HL-60 (cell line): ENCODE results near the gene FBXW7.

Experiments used
- DNase-seq, 2 experiments: peaks; one replicate each; pipeline ENCODE4 v3.0.0-alpha.2; 2010 to 2020; ENCODE audit warnings: low read depth in 1 of 2, low spot score in 1 of 2
- H3K27ac ChIP-seq: fragments of 250-450 bp; sonication (Bioruptor Pico); replicated peaks from 2 replicates; pipeline ENCODE4 v1.5.1; 2020; ENCODE audit warnings: mild to moderate bottlenecking, moderate library complexity
- H3K27me3 ChIP-seq: fragments of 250-450 bp; sonication (Bioruptor Pico); 2 replicates; pipeline ENCODE4 v1.5.1; 2021; ENCODE audit warnings: mild to moderate bottlenecking, moderate library complexity; ENCODE audit not compliant: insufficient read depth, poor library complexity, severe bottlenecking
- H3K4me3 ChIP-seq: replicated peaks from 2 replicates; pipeline ENCODE4 v1.5.1; 2011; ENCODE audit warnings: mild to moderate bottlenecking, control low read depth, low read length; ENCODE audit not compliant: insufficient read depth
- GABPA ChIP-seq: IDR thresholded peaks from 2 replicates; pipeline ENCODE4 v1.6.1; 2012; ENCODE audit warnings: low read depth
- POLR2AphosphoS5 ChIP-seq: IDR thresholded peaks from 2 replicates; pipeline ENCODE4 v1.6.1; 2012; ENCODE audit warnings: low read depth
- SPI1 ChIP-seq: IDR thresholded peaks from 2 replicates; pipeline ENCODE4 v1.6.1; 2012; ENCODE audit warnings: low read depth, mild to moderate bottlenecking, borderline replicate concordance
- TF ChIP-seq, protein P1 (sequence below): IDR thresholded peaks from 2 replicates; pipeline ENCODE4 v1.6.1; 2012; ENCODE audit warnings: low read depth; ENCODE audit not compliant: insufficient replicate concordance
- TF ChIP-seq, protein P2 (sequence below): IDR thresholded peaks from one replicate; pipeline ENCODE4 v1.5.1; 2011; ENCODE audit warnings: low read length, control low read depth, inconsistent platforms; ENCODE audit not compliant: insufficient read depth

FBXW7 gene

DNA sequence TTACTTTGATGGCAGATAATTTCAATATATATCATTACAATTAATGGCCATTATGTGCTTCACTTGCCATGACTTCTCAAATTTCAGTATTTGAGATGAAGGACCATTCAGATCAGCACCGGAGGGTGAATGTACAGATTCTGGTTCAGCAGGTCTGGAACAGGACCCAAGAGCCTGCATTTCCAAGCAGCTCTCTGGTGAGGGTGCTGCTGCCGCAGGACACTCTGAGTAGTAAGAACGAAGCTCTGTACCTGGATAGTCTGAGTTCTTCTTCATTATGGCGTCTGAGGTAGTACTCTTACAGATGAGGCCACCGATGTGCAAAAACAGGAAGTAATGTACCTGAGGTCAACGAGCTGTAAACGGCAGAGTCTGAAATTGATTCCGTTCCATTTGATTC lies 228.2 kb downstream of the FBXW7 start:
- H3K4me3 ChIP-seq, result no peak overlapping the region
- TF ChIP-seq, protein P1, sequence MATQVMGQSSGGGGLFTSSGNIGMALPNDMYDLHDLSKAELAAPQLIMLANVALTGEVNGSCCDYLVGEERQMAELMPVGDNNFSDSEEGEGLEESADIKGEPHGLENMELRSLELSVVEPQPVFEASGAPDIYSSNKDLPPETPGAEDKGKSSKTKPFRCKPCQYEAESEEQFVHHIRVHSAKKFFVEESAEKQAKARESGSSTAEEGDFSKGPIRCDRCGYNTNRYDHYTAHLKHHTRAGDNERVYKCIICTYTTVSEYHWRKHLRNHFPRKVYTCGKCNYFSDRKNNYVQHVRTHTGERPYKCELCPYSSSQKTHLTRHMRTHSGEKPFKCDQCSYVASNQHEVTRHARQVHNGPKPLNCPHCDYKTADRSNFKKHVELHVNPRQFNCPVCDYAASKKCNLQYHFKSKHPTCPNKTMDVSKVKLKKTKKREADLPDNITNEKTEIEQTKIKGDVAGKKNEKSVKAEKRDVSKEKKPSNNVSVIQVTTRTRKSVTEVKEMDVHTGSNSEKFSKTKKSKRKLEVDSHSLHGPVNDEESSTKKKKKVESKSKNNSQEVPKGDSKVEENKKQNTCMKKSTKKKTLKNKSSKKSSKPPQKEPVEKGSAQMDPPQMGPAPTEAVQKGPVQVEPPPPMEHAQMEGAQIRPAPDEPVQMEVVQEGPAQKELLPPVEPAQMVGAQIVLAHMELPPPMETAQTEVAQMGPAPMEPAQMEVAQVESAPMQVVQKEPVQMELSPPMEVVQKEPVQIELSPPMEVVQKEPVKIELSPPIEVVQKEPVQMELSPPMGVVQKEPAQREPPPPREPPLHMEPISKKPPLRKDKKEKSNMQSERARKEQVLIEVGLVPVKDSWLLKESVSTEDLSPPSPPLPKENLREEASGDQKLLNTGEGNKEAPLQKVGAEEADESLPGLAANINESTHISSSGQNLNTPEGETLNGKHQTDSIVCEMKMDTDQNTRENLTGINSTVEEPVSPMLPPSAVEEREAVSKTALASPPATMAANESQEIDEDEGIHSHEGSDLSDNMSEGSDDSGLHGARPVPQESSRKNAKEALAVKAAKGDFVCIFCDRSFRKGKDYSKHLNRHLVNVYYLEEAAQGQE, result no peak
- TF ChIP-seq SPI1 (no peak), GABPA (no peak)
- no peak for DNase-seq
- no peaks in the 10 kb centered on the region for H3K27me3 ChIP-seq
- no peak overlapping the region for H3K27ac ChIP-seq

DNA sequence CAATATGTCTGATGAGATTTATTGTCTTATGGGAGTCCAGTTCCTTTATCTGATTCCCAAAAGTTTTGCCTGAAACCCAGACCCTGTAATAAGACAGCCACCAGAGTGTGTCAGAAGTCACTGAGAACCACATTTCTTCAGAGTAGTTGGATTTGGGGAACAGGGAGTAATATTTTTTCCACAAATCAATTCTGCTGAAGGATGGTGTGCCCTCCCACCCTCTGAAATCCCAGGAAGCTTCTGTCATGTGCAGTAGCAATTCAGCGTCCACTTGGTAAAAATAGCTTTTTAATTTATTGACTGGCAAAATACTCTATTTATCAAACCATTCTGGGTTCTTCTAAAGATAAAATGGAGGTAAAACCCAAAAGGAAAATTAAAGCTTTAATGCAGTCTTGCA lies 229.4 kb downstream of the FBXW7 start:
- TF ChIP-seq POLR2AphosphoS5 (no peak), GABPA (no peak), SPI1 (no peak)
- TF ChIP-seq, protein P2, sequence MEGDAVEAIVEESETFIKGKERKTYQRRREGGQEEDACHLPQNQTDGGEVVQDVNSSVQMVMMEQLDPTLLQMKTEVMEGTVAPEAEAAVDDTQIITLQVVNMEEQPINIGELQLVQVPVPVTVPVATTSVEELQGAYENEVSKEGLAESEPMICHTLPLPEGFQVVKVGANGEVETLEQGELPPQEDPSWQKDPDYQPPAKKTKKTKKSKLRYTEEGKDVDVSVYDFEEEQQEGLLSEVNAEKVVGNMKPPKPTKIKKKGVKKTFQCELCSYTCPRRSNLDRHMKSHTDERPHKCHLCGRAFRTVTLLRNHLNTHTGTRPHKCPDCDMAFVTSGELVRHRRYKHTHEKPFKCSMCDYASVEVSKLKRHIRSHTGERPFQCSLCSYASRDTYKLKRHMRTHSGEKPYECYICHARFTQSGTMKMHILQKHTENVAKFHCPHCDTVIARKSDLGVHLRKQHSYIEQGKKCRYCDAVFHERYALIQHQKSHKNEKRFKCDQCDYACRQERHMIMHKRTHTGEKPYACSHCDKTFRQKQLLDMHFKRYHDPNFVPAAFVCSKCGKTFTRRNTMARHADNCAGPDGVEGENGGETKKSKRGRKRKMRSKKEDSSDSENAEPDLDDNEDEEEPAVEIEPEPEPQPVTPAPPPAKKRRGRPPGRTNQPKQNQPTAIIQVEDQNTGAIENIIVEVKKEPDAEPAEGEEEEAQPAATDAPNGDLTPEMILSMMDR, result no peak
- TF ChIP-seq, protein P1, result no peak
- Histone ChIP-seq H3K4me3 (no peak overlapping the region), H3K27me3 (no peaks in the 10 kb centered on the region), H3K27ac (no peak overlapping the region)
- no peak for DNase-seq

DNA sequence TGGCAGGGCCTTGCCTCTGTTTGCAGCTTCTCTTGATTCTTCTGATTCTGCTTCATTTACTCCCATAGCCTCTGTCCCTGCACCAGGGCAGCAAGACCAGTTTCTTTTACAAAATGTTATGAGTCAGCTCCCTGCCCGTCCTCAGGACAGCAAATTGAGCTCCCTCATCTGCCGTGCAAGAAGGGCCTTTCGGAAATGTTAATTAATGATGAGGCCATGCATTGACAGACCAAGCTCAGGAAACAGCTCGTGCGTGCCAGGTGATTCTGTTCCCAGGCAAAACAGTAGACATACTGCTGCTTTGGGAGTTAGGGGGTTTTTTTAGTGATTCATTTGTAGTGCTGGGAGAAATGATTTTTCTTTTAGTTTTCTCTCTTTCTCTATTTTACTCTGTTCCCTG lies 231.7 kb downstream of the FBXW7 start:
- no peaks in the 10 kb centered on the region for H3K27me3 ChIP-seq
- no peak overlapping the region for H3K4me3 ChIP-seq
- DNase-seq, result no peak
- H3K27ac ChIP-seq, result no peak overlapping the region
- TF ChIP-seq, protein P1, result no peak

DNA sequence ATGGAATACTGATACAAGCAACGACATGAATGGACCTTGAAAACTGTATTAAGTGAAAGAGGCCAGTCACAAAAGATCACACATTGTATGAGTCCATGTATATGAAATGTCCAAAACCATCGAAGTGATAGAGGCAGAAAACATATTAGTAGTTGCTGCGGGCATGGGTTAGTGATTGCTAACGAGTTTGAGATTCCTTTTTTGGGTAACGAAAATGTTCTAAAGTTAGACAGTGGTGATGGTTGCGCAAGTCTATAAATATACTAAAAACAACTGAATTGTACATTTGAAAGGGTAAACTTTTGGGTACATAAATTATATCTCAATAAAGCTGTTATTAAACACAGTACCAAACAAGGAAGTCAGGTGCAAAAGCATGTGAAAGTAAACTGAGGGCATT lies 234.5 kb downstream of the FBXW7 start:
- no peak for DNase-seq
- H3K27me3 ChIP-seq, result no peaks in the 10 kb centered on the region
- H3K4me3 ChIP-seq, result no peak overlapping the region
- TF ChIP-seq POLR2AphosphoS5, result no peak
- TF ChIP-seq GABPA, result no peak
- TF ChIP-seq, protein P1, result no peak
- TF ChIP-seq, protein P2, result no peak
- TF ChIP-seq SPI1, result no peak
- no peak overlapping the region for H3K27ac ChIP-seq
